ENCODE data around the gene UQCRQ.

GRCh38 chr5:132826424-132827082, 39.9 kb upstream of the UQCRQ start:
- no peak for TF ChIP-seq POLR2A (IDR thresholded peaks at IDR 0.05)
- TF ChIP-seq CTCF (IDR thresholded peaks at IDR 0.05): no peak

Data from esophagus squamous epithelium (tissue), 4 donors.